T-helper 2 cell (primary cell): Measurements from ENCODE around the gene ARHGAP11A.
"Not testable (repeated sequence)": the region's sequence is repeated elsewhere in the genome, so short reads cannot be mapped to it uniquely, and the experiment has no call there.

ENCODE experiments used
- DNase-seq, 5 experiments: peaks; one replicate each; pipeline versions ENCODE4 v3.0.0 to v3.0.0-alpha.2; 2012 to 2022
- total RNA-seq, 2 donors: gene quantifications; one replicate each; lab custom pipeline; 2026; lab: John Stamatoyannopoulos, UW

ARHGAP11A gene, protein sequence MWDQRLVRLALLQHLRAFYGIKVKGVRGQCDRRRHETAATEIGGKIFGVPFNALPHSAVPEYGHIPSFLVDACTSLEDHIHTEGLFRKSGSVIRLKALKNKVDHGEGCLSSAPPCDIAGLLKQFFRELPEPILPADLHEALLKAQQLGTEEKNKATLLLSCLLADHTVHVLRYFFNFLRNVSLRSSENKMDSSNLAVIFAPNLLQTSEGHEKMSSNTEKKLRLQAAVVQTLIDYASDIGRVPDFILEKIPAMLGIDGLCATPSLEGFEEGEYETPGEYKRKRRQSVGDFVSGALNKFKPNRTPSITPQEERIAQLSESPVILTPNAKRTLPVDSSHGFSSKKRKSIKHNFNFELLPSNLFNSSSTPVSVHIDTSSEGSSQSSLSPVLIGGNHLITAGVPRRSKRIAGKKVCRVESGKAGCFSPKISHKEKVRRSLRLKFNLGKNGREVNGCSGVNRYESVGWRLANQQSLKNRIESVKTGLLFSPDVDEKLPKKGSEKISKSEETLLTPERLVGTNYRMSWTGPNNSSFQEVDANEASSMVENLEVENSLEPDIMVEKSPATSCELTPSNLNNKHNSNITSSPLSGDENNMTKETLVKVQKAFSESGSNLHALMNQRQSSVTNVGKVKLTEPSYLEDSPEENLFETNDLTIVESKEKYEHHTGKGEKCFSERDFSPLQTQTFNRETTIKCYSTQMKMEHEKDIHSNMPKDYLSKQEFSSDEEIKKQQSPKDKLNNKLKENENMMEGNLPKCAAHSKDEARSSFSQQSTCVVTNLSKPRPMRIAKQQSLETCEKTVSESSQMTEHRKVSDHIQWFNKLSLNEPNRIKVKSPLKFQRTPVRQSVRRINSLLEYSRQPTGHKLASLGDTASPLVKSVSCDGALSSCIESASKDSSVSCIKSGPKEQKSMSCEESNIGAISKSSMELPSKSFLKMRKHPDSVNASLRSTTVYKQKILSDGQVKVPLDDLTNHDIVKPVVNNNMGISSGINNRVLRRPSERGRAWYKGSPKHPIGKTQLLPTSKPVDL
- total RNA-seq, result 7.8 to 8.4 reads per million in 2 donors

DNA sequence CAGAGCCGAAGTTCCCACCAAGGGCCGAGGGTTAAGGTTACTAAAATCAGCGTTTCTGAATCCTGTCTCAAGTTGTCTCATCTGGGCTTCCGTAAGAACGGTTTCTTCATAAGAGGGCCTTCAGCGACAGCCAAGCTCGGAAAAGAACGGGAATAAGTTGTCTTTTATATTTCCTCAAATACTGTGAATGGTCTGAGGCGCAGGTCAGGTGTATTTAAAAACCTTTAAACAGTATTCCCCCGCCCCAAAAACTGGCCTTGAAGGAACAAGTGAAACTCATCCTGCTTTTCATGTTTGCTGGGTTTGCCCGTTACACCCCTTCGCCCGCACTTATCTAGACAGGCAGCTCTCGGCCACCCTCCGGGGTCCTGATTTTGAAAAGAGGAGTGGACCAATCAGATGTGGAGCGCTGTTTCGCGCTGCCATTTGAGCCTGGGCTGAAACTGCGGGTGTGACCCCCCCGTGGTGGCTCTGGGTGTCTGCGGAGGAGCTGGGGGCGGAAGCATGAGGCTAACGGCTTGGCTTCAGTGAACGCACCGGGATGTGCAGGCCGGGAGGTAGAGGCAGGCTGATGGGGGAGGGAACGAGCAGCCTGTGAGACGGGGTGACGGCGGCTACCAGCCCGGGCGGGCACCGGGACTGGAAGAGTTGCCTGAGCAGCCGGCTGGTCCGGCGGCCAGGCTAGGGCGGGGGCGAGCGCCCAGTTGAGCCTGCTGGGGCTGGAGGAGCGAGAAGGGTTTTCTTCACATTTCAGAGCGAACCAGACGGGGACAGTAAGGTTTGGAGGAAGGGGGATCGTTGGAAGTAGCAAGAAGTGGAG lies at the start of gene ARHGAP11A:
TSS of gene ARHGAP11A (plus strand) at position 454 of the 820 bp plus-strand sequence. CDS start 708 bp downstream, outside the sequence.
- DNase-seq, result peak; percentile 45 to 92 (median 79)

DNA sequence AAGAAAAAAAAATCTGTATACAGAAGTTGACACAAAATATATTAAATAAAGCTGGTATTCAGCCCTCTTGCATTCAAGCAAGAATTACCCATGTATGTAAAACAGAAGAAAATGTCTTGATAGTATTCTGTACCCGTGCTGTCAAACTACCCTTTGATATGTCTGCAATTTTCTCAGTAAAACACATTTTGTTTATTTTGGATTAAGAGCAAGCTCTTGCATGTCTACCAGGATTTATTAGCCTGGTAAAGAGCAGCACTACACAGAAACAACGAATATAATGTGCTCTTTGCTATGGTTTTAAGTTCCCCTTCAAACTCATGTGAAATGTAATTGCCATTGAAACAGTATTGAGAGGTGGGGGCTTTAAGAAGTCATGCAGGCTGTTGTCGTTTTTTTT lies 46.3 kb upstream of the ARHGAP11A start:
- not testable (repeated sequence) for DNase-seq

DNA sequence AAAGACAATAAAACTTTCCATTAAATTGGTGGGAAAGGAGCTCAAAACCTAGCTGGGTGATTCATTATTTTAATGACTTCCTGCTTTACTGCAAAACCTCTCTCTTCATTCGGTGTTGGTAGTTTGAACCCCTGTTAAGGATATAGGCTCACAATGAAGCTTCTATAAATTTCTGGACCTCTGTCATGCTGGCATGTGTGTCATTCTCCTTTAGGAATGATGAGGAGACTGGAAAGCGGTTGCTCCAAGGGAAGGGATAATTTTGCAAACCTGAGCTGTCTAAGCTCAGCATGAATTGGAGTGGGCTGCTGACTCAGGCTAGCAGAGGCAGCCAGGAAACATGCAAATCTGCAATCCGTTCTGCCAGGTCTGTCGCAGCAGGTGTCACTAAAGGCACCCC lies 36.8 kb upstream of the ARHGAP11A start:
- DNase-seq, result not testable (repeated sequence)

DNA sequence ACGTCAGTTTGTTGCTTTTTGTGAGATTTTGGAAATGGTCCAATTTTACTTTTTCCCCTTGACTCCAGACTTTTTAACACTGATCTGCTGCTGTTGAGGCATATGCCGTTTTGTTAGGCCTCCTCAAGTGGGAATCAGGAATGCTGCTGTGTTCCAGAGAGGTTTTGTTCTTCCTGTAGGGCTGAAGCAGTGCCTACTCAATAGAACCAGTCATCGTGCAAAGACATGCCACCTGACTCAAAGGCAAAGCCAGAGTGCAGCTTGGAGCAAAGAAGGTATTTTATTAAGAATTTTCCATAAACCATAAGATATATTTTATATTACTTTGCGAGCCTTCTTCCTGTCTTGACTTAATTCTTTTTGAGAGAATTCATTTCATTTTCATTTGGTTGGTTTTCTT lies 29.5 kb upstream of the ARHGAP11A start:
- not testable (repeated sequence) for DNase-seq

DNA sequence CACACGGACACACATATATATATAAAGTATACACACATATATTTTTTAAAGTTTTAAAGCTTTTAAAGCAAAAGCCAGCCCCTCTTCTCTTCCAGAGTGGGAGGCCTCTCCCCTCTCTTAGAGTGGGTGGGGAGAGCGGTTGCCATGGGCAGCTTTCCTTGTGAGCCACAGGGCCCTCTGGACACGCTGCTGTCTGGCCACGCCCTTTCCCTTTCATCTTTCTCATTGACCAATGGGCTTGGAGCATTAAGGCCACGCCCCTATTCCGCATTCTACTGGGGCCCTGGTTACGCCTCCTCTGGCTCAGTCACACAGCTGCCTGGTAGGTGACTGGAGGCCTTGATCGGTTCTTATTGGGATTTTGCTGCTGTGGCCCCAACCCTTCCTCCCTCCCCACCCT lies 22.2 kb upstream of the ARHGAP11A start, which contains the start of gene GOLGA8N:
TSS of gene GOLGA8N (plus strand) at position 306 of the 400 bp plus-strand sequence.
- not testable (repeated sequence) for DNase-seq

DNA sequence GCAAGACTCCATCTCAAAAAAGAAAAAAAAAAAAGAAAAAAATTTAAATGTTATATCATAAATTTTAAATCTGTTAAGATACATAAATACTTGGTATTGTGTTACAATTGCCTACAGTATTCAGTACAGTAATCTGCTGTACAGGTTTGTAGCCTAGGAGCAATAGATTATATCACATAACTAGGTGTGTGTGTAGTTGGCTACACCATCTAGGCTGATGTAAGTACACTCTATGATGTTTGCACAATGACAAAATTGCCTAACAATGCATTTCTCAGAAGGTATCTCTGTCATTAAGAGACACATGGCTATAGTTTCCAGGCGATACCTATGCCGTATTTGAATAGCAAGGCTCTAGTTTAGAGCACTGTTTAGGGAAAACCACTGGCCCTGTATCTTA lies 5.8 kb upstream of the ARHGAP11A start:
- DNase-seq, result not testable (repeated sequence)

DNA sequence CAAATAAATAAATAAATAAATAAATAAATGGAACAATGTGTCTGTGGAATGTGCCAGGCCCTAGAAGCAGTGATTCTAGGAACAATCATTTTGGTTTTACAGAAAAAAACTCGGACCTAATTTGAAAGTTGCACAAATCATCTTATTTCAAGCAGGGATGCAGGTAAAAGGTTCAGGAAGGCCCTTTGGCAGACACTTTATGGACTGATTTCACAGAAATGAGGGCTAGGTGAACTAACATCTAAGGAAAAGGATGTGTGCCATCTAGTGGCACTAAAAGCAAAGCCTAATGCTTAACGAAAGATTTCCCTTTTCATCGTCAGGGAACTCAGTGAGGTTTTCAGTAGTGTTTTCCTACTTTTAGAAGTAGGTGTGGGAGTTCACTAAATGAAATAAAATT lies 4.6 kb upstream of the ARHGAP11A start:
- peak in 1 of 5 experiments; percentile 39 for DNase-seq

DNA sequence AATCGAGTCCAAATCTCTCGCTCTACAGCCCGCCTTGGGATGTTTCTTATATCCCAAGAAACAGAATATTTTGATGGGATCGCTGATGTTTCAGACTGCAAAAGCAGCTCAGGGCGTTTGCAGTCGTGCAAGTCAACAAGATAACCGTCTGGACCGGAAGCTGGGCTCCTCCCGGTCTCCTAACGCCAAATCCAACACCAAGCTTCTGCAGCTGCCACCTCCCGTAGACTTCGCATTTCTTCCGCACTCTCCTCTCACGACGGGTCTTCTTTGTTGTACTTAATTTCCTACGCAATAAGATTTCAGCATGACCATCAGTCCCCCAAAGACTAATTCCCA lies 623 bp upstream of the ARHGAP11A start:
- not testable (repeated sequence) for DNase-seq

DNA sequence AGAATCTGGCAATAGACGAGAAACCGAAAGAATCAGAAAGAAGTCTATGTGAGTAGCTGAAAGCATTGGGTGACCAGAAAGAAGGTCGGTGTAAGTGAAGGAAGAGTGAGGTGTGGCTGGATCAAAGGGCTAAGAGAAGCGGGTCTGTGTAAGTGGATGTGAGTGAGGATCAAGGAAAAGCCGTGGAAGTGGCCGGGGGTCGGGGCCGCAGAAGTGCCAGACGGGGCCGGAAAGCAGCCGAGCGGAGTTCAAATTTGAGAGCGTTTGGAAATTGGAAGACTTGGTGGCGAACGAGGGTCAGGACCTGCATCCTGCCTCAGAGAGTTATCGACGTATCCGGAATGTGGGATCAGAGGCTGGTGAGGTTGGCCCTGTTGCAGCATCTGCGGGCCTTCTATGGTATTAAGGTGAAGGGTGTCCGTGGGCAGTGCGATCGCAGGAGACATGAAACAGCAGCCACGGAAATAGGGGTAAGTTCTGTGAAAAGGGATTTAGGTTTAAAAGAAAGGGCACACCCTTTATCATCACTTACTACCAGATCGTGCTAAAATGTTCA lies 645 bp downstream of the ARHGAP11A start:
- DNase-seq, result peak in 2 of 5 experiments; percentile 16 to 25

DNA sequence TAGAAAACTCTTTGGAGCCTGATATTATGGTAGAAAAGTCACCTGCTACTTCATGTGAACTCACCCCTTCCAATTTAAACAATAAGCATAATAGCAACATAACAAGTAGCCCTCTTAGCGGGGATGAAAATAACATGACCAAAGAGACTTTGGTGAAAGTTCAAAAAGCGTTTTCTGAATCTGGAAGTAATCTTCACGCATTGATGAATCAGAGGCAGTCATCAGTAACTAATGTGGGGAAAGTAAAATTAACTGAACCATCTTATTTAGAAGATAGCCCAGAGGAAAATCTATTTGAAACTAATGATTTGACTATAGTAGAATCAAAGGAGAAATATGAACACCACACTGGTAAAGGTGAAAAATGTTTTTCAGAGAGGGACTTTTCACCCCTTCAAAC lies 21.1 kb downstream of the ARHGAP11A start:
- no peak for DNase-seq

DNA sequence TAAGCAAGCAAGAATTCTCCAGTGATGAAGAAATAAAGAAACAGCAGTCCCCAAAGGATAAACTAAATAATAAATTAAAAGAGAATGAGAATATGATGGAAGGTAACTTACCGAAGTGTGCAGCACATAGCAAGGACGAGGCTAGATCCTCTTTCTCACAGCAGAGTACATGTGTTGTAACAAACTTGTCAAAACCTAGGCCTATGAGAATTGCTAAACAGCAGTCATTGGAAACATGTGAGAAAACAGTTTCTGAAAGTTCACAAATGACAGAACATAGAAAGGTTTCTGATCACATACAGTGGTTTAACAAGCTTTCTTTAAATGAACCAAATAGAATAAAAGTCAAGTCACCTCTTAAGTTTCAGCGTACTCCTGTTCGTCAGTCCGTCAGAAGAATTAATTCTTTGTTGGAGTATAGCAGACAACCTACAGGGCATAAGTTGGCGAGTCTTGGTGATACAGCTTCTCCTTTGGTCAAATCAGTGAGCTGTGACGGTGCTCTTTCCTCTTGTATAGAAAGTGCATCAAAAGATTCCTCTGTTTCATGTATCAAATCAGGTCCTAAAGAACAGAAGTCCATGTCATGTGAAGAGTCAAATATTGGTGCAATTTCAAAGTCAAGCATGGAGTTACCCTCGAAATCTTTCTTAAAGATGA lies 21.7 kb downstream of the ARHGAP11A start:
- DNase-seq, result no peak

DNA sequence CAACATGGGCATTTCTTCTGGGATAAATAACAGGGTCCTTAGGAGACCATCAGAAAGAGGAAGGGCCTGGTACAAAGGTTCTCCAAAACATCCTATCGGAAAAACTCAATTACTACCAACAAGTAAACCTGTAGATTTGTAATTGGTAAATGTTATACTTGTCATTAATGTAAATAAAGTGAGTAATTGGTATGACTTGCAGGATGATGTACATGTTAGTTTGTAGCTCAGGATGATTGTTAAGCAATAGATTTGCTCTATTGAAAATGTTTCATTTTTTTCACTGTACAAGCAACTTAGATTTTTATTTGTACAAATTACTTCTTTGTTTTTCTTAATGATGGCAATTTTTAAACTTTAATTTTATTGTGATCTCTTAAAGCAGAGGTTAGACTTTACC lies 22.4 kb downstream of the ARHGAP11A start:
- no peak for DNase-seq

DNA sequence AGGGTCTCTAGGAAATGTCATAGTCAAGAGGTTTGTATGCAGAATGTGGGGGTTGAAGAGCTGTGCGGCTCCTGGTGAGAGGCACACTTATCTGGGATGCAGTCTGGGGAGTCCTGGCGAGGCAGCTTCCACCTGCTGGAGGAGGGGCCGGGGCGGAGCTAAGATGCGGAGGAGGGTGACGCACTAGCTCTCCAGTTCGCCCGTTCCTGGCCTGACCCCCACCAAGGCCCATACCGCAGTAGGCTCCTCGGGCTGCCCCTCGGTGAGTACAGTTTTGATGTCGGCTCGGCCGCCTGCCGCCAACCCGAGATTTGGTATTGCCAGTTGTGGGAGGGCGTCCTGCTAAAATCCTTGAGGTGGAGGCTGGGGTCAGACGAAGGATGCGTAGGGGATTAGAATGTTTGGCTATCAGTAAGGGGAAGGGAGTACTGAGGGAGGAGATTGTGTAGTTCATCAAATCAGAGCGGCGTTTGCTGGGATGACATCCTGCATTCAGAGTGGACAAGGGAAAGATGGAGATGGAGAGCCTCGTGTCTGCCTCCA lies 26.3 kb downstream of the ARHGAP11A start, which contains the start of gene SCG5:
TSS of gene SCG5 (plus strand) at position 194 of the 543 bp plus-strand sequence. CDS start 1,883 bp downstream, outside the sequence.
- no peak for DNase-seq

DNA sequence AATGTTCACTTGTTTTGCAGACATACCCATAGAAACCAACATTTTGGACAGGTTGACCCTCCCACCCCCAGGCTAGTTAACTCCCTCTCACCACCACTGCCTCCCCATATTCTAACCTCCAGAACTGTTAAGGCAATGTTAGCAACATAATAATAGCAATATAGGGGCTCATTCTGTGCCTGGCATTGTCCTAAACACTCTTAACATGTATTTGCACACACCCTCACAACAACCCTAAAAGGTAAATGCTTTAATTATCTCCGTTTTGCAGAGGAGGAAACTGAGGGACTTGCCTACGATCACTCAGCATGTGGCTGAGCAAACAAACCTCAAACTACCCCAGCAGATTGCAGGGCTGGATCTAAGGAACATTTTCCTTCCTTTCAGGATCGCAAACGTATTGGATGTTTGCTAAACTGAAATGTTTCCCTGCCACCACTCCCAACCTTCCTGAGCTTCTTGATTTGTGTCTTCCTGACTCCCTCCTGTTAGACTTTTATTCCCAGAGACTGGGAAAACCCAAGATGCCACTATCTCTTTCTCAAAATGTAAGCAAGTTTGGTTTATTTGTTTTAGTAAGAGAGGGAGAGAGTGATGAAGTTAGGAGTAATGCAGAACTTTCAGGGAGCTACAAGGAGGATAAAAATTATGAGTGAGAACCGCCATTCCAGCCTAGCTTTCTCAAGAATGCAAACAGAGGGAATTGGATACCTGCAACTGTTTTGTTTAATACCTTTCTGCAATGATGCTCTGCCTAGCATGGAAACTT lies 27.5 kb downstream of the ARHGAP11A start:
- DNase-seq, result no peak

DNA sequence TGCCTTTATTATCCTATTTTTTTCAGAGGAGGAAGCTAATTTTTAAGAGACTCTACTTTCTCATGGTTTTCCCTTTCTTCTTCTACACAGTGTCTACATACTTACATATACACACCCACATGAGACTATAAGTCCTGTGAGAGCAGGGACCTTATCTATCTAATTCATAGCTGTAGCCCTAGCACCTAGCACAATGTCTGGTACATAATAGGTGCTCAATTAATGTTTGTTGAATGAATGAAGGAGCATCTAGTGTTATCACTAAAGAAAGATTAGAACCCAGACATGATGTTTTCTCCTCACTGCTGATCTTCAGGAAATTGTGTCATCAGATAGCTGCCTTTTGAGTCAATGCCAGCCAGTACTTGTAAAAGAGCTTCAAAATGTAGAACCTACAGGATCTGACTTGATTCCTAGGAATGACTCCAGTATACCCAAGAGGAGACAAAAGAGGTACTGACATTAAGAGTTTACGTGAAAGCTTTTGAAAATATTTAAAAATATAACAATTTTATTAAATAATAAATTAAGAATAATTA lies 28.7 kb downstream of the ARHGAP11A start:
- DNase-seq, result no peak

DNA sequence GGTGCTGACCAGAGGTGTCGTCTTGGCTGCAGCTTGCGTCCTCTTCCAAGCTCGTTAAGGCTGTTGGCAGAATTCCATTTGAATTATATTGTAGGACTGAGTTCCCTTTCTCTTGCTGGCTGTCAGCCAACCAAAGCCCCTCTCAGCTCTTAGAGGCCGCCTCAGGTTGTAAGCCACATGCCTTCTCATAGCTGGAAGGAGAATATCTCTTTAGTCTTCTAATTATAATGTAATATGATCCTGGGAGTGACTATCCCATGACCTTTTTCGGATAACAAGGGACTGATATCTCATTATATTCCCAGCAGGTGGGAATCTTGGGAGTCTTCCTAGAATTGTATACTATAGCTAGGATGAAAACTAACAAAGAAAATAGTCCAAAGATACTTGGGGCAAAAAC lies 31.0 kb downstream of the ARHGAP11A start:
- DNase-seq, result no peak

DNA sequence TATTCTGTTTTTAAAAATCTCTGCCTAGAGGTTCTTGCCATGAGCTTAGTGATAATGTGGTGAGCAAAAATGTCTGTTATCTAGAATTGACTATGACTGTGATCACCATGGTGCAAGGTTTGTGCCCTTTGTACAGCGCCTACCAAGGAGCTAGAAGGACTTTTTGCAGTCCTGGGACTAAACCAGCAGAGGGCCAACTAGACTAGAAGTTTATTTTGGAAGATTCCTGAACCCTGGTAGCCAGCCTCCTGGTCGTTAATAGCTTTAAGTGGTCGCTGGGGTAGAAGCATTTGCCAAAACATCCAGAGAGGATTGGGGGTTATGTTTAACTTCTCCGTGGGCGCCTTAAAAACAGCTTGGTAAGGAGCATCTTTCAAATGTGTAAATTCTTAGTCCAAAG lies 34.0 kb downstream of the ARHGAP11A start:
- peak in 1 of 5 experiments; percentile 21 for DNase-seq

DNA sequence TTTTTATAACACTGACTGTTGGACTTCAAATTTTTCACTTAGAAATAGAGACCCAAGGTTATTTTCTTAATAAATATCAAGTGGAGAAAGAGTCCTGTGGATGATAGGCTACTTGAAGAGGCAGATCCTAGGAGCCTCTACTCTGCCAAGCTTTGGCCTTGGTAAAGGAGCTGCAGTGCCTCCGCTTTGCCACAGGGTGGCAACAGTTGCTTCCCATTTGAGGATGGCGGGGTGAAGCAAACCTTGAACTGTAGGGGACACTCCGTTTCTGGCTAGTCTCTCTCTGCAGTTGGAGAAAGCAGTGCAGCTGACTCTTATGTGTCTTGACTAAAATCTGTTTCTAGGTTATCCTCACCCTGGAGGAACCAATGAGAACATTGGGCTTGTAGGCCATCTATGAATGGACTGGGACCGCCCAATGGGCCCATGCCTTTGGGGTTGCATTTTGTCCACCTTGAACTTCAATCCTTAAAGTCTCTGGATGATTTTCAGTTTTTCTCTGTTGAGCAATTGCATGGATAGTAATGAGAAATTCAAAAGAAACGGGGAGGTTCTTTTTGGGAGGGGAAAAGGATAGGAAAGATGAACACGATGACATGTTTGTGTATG lies 36.0 kb downstream of the ARHGAP11A start:
- peak in 3 of 5 experiments; percentile 9 to 66 (median 19) for DNase-seq

DNA sequence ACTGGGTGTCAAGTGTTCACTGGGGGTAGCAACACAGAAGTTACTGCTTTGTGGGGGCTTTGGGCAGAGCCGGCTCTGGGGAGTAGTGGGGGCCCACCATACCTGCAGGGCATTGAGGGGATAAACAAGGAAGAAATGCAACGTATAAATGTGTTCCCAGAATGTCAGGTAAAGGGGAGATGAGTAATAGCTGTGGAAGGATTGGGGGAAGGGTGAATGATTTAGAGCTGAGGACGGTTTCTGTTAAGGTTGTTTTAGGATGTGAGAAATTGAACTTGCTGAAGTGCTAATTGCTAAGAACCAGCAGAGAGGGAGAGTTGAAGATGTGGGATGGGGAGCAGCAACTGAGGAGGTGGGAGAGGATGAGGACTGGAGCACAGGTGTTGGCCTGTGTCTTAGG lies 36.9 kb downstream of the ARHGAP11A start:
- DNase-seq, result no peak
